GM23338 (cell line): Measurements from ENCODE around the gene C19orf25. TPM values are rescaled to one million over a fixed set of nuclear protein-coding genes. Genes with fewer than 3 reads are reported as not detected.
A peak's percentile ranks its signal among the peaks of the same experiment; 100 is the strongest.

Experiments used
- ATAC-seq: fragments of 200-7000 bp; cut with Tn5 transposase; 3 replicates; pipeline ENCODE4 v1.9.1; 2020
- DNase-seq: peaks from one replicate; pipeline ENCODE4 v3.0.0-alpha.2; 2015; ENCODE audit warnings: low spot score
- H2AFZ ChIP-seq: fragments of 200-600 bp; sonication (generic); 2 replicates; pipeline ENCODE4 v1.8.0; 2016; ENCODE audit warnings: antibody characterized with exemption, mild to moderate bottlenecking, moderate library complexity
- H3F3A ChIP-seq: fragments of 200-600 bp; sonication (generic); replicated peaks from 2 replicates; pipeline ENCODE4 v1.8.0; 2017; ENCODE audit warnings: antibody characterized with exemption, mixed run types, low read depth
- H3K27ac ChIP-seq: fragments of 200-600 bp; sonication (generic); 2 replicates; pipeline ENCODE4 v1.6.1; 2016; ENCODE audit warnings: low read depth
- H3K27me3 ChIP-seq: fragments of 200-600 bp; sonication (generic); 2 replicates; pipeline ENCODE4 v1.8.0; 2016; ENCODE audit warnings: mild to moderate bottlenecking, mixed run types, moderate library complexity; ENCODE audit not compliant: insufficient read depth
- H3K36me3 ChIP-seq: fragments of 200-600 bp; sonication (generic); 2 replicates; pipeline ENCODE4 v1.8.0; 2016; ENCODE audit warnings: mild to moderate bottlenecking; ENCODE audit not compliant: insufficient read depth
- H3K4me1 ChIP-seq: fragments of 200-600 bp; sonication (generic); 2 replicates; pipeline ENCODE4 v1.8.0; 2016; ENCODE audit warnings: mild to moderate bottlenecking, moderate library complexity; ENCODE audit not compliant: insufficient read depth
- H3K4me2 ChIP-seq: fragments of 200-600 bp; sonication (generic); 2 replicates; pipeline ENCODE4 v1.7.1; 2017; ENCODE audit warnings: mixed run types
- H3K4me3 ChIP-seq: fragments of 200-600 bp; sonication (generic); 2 replicates; pipeline ENCODE4 v1.6.1; 2016; ENCODE audit warnings: mixed run types
- H3K79me2 ChIP-seq: fragments of 200-600 bp; sonication (generic); replicated peaks from 2 replicates; pipeline ENCODE4 v1.8.0; 2017; ENCODE audit warnings: mild to moderate bottlenecking; ENCODE audit not compliant: insufficient read depth
- H3K9me2 ChIP-seq: fragments of 200-600 bp; sonication (generic); 2 replicates; pipeline ENCODE4 v1.8.0; 2017; ENCODE audit not compliant: insufficient read depth
- H4K20me1 ChIP-seq: fragments of 200-600 bp; sonication (generic); replicated peaks from 2 replicates; pipeline ENCODE4 v1.8.0; 2017; ENCODE audit warnings: mild to moderate bottlenecking; ENCODE audit not compliant: insufficient read depth
- H3K27ac Mint-ChIP-seq: 2 replicates; pipeline ENCODE4 v1.8.0; 2020; ENCODE audit warnings: inconsistent platforms, mild to moderate bottlenecking, moderate library complexity, mixed read lengths
- H3K27me3 Mint-ChIP-seq: 3 replicates; pipeline ENCODE4 v1.8.0; 2022; ENCODE audit warnings: low read depth, mild to moderate bottlenecking, moderate library complexity, mixed read lengths, inconsistent platforms; ENCODE audit not compliant: insufficient read depth, poor library complexity
- H3K36me3 Mint-ChIP-seq: 3 replicates; pipeline ENCODE4 v1.8.0; 2021; ENCODE audit warnings: low read depth, mild to moderate bottlenecking, inconsistent platforms, moderate library complexity, mixed read lengths
- H3K4me1 Mint-ChIP-seq: 3 replicates; pipeline ENCODE4 v1.8.0; 2020; ENCODE audit warnings: mild to moderate bottlenecking, inconsistent platforms, mixed read lengths
- H3K4me3 Mint-ChIP-seq: 3 replicates; pipeline ENCODE4 v1.8.0; 2021; ENCODE audit warnings: moderate library complexity, mild to moderate bottlenecking, inconsistent platforms, mixed read lengths
- H3K9me3 Mint-ChIP-seq: 3 replicates; pipeline ENCODE4 v1.8.0; 2020; ENCODE audit warnings: moderate library complexity, mild to moderate bottlenecking, inconsistent platforms, mixed read lengths
- CTCF ChIP-seq, 2 experiments: fragments of 200-600 bp in 1 of 2; sonication (generic) in 1 of 2; conservative IDR thresholded peaks; 2 replicates each; pipeline versions ENCODE4 v1.5.1 to v1.6.1; 2016 to 2017; ENCODE audit warnings: antibody characterized with exemption in 2 of 2, low read depth in 2 of 2, mild to moderate bottlenecking in 2 of 2, moderate library complexity in 1 of 2
- ETS1 ChIP-seq: IDR thresholded peaks from 2 replicates; pipeline ENCODE4 v1.6.1; 2016; ENCODE audit warnings: antibody characterized with exemption
- JUNB ChIP-seq: IDR thresholded peaks from one replicate; pipeline ENCODE4 v1.6.1; 2016; ENCODE audit warnings: antibody characterized with exemption; ENCODE audit not compliant: unreplicated experiment
- NANOG ChIP-seq: IDR thresholded peaks from 2 replicates; pipeline ENCODE4 v1.6.1; 2016; ENCODE audit warnings: antibody characterized with exemption, borderline replicate concordance
- REST ChIP-seq: IDR thresholded peaks from one replicate; pipeline ENCODE4 v1.6.1; 2018; ENCODE audit warnings: antibody characterized with exemption; ENCODE audit not compliant: unreplicated experiment
- ZNF462 ChIP-seq: fragments of 250-450 bp; sonication (Bioruptor Pico); IDR thresholded peaks from 2 replicates; pipeline ENCODE4 v1.5.0; 2020; ENCODE audit warnings: mild to moderate bottlenecking, moderate library complexity
- polyA plus RNA-seq: library from polyadenylated mRNA; unstranded; fragments of >200 nt; fragmentation: Nextera tagmentation; extraction: Ambion mirVana; gene quantifications from 2 replicates; pipeline ENCODE4 v1.2.1, GENCODE V29; 2016
- total RNA-seq: library from RNA; depleted of rRNA; stranded (reverse); fragments of >200 nt; shearing (Covaris generic); gene quantifications from 2 replicates; pipeline ENCODE4 v1.2.3, GENCODE V29; 2014

Gene C19orf25
- total and polyA plus RNA-seq, 2 experiments from 2014 or later = 43.5 to 61.1 TPM

GRCh38 chr19:1494115-1494815, 15.2 kb upstream of the C19orf25 start (continued):
- no peak for TF ChIP-seq REST

- H3K4me3 Mint-ChIP-seq = peak overlapping the region; percentile 78; the same call in 1 of the 3 replicates
- Histone ChIP-seq H3K4me1 (0 out of 2 replicates have a peak, but pooled peaks cover 4% of the 10 kb centered on the region), H3K9me2 (no peaks in the 10 kb centered on the region), H3K27me3 (peaks cover 14% of the 10 kb centered on the region), H3K4me3 (no peak overlapping the region), H3K79me2 (no peaks in the 10 kb centered on the region), H3K4me2 (no peak overlapping the region), H2AFZ (no peak overlapping the region), H3K27ac (no peak overlapping the region), H3K36me3 (no peaks in the 10 kb centered on the region), H4K20me1 (no peaks in the 10 kb centered on the region), H3F3A (no peaks in the 10 kb centered on the region)
- H3K27me3 Mint-ChIP-seq = peaks cover 25% of the 10 kb centered on the region
- H3K27ac Mint-ChIP-seq = no peak overlapping the region
- H3K4me1 Mint-ChIP-seq = peaks cover 6% of the 10 kb centered on the region
- ATAC-seq (no peak), DNase-seq (no peak)
- H3K9me3 Mint-ChIP-seq = no peaks in the 10 kb centered on the region
- no peaks in the 10 kb centered on the region for H3K36me3 Mint-ChIP-seq
- TF ChIP-seq REST (no peak), ZNF462 (CRISPR knock-in tag) (no peak), CTCF (conservative IDR thresholded peaks at IDR 0.05; ENCODE audit: low read depth in 2 of 2) (no peak), JUNB (no peak), NANOG (no peak), ETS1 (no peak)
Measured at GRCh38 chr19:1492474-1493006, 13.5 kb upstream of the C19orf25 start.
